DMS153 treated with DMSO at 0.1 percent for 48 hours (cell line): Measurements from ENCODE around the gene ISL1.
A peak's percentile ranks its signal among the peaks of the same experiment; 100 is the strongest.

Source experiments
- DNase-seq: peaks from one replicate; lab custom pipeline; 2025; ENCODE audit not compliant: unreplicated experiment; lab: John Stamatoyannopoulos, UW

Gene ISL1

GRCh38 chr5:51386916-51387883 is 4.0 kb downstream of the ISL1 start:
- peak; percentile 18 for DNase-seq

GRCh38 chr5:51387884-51388275 is 4.6 kb downstream of the ISL1 start:
- peak; percentile 36 for DNase-seq

GRCh38 chr5:51388488-51389287 is 5.4 kb downstream of the ISL1 start:
- DNase-seq = no peak

- DNase-seq = no peak
These were observed 6.0 kb downstream of the ISL1 start for GRCh38 chr5:51389288-51389576.

- no peak for DNase-seq
These were observed 6.6 kb downstream of the ISL1 start for GRCh38 chr5:51389577-51390463.

GRCh38 chr5:51391175-51391574 is 7.9 kb downstream of the ISL1 start:
- DNase-seq = no peak

- no peak for DNase-seq
These were observed 9.5 kb downstream of the ISL1 start for GRCh38 chr5:51392689-51393199.

GRCh38 chr5:51394609-51395008 is 11.4 kb downstream of the ISL1 start:
- DNase-seq = no peak

- no peak for DNase-seq
These were observed 12.0 kb downstream of the ISL1 start for GRCh38 chr5:51395245-51395644.

- no peak for DNase-seq
These were observed 12.6 kb downstream of the ISL1 start for GRCh38 chr5:51395666-51396356.

- DNase-seq = no peak
These were observed 13.5 kb downstream of the ISL1 start for GRCh38 chr5:51396797-51397196.

- DNase-seq = no peak
These were observed 14.7 kb downstream of the ISL1 start for GRCh38 chr5:51397996-51398395.

GRCh38 chr5:51398875-51399642 is 15.8 kb downstream of the ISL1 start:
- DNase-seq = no peak

GRCh38 chr5:51399643-51400006 is 16.4 kb downstream of the ISL1 start:
- DNase-seq = no peak

GRCh38 chr5:51404255-51404654 is 21.0 kb downstream of the ISL1 start:
- DNase-seq = no peak

GRCh38 chr5:51411921-51412325 is 28.7 kb downstream of the ISL1 start:
- no peak for DNase-seq

GRCh38 chr5:51414516-51414915 is 31.3 kb downstream of the ISL1 start:
- DNase-seq = no peak

- DNase-seq = no peak
These were observed 32.9 kb downstream of the ISL1 start for GRCh38 chr5:51416149-51416548.

- no peak for DNase-seq
These were observed 49.9 kb downstream of the ISL1 start for GRCh38 chr5:51433052-51433710.
